NCI-H345 treated with DMSO at 0.1 percent for 48 hours (cell line): ENCODE measurements around the gene DUOXA2.
"Not testable (repeated sequence)": the region's sequence is repeated elsewhere in the genome, so short reads cannot be mapped to it uniquely, and the experiment has no call there.

Experiments used
- DNase-seq: peaks from one replicate; lab custom pipeline; 2025; ENCODE audit not compliant: unreplicated experiment; lab: John Stamatoyannopoulos, UW

DUOXA2 gene

GRCh38 chr15:45114076-45114750 is at the start of gene DUOXA2, which contains the start of gene DUOX2:
DUOXA2 (plus strand) TSS chr15:45114326; CDS start chr15:45114606, 280 bp downstream.
DUOX2 (minus strand) TSS chr15:45114172; CDS start chr15:45113411, 761 bp downstream.
- no peak for DNase-seq

GRCh38 chr15:45064386-45064785 is 49.7 kb upstream of the DUOXA2 start:
- DNase-seq: no peak

DNA sequence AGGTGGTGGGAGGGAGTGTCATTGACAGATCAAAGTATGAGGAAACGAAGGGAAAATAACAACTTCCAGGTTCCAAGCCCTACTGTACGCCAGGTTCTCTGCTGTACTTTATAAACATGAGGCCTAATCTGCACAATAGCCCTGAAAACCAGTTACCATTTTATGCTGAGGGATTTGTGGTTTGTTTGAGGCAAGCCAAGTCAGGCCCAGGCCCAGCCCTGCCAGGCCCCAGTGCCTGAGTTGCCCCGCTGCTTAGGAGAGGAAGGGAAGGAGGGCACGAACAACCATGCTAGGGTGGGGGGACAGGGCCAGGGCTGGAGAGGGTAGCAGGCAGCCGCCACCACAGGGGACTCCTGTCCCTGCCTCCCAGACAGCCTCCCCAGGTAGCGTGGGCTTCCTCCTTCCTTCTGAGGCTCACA is 44.2 kb upstream of the DUOXA2 start:
- not testable (repeated sequence) for DNase-seq

GRCh38 chr15:45073602-45074001 is 40.5 kb upstream of the DUOXA2 start:
- DNase-seq: not testable (repeated sequence)

DNA sequence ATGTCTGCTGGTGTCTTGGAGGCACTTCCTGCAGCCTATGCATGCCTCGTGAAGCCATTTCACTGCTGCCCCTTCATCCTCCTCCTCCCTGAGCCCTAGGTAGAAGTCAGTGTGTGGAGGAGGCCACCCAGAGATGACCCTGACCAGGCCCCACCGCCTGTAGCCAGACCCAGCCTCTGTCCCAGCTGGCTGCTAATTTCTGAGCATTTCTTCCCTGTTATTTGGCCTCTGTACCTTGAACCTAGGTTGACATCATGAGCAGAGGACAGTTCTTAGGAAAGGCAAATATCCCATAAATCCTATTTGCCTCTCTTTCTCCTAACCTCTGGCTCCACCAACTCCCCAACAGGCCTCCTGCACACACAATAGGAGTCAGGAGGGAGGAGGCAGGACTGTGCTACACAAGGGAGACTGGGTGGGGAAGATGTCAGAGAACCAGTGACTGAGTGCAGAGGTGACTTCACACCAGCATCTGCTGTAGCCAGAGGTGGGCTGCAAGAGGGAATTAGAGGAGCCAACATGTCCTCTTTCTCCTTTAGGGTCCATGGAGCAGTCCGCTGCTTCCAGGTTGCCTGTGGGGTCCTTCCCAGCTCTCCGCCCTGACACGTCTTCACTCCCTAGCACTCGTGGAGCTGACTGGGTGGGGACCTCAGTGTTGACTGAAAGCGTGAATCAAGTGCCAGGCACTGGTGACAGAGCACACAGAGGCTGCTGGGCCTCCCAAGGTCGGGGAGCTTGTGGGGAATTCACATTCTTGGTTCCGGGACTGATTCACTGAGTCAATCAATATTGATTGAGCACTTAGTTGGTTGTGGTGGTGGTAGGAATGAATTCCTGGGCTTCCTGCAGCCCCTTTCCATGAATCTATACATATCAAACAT is 38.4 kb upstream of the DUOXA2 start:
- not testable (repeated sequence) for DNase-seq

DNA sequence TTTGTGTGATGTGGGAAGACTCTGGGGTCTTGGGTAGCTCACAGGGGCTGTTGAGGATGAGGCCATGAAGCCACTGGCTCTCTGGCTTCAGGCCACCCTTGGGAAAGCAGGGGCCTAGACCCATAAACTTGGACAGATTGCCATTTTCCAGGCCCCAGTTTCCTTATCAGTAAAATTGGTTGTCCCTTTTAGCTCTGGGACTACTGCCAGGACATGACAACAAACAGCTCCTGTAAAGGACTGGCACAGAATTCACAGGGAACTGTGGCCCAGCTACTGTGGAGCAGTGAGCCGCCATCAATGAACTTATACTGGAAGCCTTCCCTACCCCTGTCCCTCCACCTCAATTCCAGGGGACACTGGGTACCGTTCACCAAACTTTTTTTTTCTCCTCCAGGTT is 36.7 kb upstream of the DUOXA2 start:
- not testable (repeated sequence) for DNase-seq

DNA sequence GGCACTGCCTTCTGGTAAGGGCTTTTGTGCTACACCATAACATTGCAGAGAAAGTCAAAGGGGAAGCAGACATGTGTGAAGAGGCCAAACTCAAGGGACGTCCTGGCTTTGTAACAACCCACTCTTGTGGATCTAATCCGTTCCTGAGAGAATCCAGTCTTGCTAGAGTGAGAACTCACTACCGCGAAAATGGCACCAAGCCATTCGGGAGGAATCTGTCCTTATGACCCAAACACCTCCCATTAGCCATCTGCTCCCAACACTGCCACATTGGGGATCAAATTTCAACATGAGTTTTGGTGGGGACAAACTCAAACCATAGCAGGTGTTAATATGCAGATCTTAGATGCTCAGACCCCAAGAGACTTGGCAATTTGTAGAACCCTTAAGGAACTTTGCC is 34.9 kb upstream of the DUOXA2 start:
- DNase-seq: not testable (repeated sequence)

DNA sequence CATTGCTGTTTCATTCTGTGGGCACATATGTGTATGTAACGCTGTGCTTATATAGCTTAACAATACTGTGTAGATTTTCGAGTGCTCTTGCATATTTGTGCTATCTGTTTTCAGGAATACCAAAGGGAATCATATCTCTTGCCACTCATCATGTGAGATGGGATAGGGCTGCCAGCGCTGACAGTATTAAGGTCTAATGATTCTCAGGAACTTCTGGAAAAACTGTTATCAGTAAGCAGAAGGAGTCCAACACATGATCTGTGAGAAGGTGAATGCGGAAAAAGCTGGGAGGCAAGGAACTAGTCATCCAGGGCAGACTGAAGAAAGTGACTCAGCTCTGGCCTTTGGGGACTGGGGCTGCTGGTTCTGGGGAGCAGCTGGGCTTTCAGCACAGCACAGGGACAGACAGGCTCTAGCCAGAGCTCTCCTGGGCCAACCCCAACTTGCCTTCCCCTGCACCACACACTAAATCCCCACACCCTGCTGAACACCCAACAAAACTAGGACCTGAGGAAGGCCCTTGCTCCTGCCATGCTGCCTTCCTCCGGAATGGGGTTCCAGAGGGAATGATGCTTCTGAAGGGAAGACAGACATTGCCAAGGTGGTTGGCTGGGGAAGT is 34.4 kb upstream of the DUOXA2 start:
- DNase-seq: not testable (repeated sequence)

DNA sequence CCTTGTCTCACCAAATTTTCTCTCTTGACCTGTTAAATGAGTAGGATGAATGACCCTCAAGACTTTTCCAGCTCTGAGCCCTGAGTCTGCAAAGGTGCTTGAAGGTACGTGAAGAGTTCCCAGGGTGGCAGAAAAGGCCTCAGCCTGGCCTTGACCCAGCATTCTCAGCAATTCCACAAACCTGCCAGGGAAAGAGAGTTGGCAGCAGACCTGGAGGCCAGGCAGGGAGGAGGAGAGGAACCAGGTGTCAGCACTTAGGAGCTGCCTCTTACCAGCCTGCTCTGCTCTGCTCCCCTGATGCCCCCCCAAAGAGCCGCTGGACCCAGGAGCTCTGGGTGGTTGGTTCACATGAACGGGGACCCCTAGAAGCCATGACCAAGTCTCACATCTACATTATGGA is 33.5 kb upstream of the DUOXA2 start:
- not testable (repeated sequence) for DNase-seq

DNA sequence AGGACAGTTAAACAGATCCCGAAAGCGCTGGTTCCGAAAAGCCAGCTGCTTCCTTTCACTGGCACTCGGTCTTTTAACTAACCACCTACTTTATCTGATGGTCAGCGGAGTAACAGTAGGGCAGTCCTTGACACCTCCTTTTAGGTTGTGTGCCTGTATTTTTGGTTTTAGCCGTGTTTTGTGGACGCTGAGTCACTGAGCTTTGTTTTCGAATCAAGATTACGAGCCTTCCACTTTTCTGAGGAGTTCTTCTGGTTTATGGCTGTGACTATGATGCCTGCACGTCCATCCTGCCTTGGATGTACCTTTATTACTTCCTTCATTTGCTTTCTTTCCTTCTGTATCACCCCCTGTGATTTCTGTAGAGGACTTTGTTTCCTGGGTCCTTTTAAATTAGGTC is 31.7 kb upstream of the DUOXA2 start:
- DNase-seq: not testable (repeated sequence)

DNA sequence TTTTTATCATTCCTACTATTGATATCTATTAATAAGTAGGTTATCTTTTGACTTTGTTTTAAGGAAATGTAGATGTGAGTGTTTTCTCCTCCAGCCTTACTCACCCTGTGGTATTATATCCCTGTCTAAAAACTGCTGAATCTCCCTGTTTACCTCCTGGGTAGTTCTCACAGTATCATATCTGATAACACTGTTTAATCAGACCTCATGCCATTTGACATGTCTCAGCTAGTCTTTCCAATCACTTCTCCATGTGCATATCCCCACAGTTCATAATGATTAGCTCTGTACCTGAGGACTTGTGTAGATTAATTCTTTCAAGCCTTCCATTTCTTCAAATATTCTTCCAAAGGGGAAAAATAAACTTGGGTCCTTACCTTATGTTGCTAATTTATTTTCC is 30.9 kb upstream of the DUOXA2 start:
- no peak for DNase-seq

GRCh38 chr15:45084163-45084562 is 30.0 kb upstream of the DUOXA2 start:
- DNase-seq: no peak

DNA sequence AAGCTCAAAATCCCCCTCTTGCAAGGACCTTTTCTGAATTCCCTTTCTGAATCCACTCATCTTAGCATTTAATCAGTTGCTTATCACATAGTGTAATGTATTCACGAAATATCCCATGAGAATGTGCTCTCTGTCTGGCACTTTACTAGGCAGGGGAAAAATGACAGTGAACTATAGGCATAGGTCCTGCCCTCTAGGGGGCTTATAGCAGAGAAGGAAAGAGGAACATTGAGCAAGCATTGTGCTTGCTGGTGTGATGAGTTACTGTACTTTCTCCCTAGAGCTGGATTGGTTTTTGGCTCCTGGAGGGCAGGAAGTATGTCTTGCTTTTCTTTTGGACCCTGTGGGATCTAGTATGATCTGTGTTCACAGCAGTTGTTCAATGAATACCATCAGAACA is 26.6 kb upstream of the DUOXA2 start:
- no peak for DNase-seq

DNA sequence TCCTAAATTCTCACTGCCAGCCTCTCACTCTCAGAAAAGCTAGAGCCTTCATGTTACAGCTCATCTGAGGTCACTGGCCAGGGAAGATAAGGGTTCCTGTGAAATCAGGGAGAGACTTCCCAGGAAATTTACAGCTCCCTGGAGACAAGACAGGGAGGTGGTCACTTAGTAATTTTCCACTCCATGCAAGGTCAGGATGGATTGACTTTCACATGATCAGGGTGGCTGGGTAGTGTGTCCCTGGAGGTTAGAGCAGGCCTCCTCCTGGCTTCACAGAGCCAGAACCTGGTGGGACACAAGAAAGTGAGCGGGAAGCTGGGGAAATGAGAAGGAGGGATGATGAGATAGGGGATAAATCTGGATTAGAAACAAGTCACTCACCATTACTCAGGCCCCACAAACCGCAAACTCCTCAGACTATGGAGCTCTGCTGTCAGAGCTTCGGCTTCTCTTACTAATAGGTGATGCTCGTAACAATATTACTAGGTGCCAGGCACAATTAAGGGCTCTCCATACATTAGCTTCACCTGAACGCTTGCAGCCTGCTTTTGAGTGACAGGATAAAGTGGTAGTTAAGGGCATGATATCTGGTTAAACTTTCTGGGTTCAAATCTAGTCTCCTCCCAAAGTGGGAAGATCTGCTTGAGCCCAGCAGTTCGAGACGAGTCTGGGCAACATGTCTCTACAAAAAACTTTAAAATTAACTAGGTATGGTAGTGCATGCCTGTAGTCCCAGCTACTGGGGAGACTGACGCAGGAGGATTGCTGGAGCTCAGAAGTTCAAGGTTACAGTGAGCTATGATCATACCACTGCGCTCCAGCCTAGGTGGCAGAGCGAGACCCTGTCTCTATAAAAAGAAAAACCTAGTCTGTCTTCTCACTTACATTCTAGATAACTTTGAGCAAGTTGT is 25.1 kb upstream of the DUOXA2 start:
- DNase-seq: no peak

DNA sequence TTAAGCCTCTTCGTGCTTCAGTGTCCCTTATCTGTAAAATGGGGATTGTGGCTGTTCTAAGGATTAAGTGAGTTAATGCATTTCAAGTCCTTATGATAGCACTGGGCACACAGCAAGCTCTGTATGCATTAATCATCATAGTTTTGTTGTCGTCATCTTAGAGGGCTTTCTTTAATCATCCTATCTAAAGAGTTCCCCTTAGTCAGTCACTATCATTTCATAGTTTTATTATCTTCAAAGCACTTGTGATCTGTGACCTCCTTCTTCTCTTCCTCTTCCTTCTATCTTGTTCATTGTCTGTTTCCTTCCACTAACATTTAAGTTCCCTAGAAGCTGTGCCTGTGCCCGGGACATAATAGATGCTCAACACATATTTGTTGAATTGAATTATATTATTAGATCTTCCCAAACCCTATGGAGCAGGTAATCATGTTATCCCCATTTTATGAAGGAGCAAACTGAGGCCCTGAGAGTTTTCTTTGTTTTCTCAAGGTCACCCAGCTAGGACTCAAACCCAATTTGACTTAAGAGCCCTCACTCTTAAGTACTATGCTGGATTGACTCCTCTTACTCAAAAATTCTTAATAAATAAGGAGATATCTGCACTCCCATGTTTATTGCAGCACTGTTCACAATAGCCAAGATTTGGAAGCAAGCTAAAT is 24.3 kb upstream of the DUOXA2 start:
- DNase-seq: no peak

GRCh38 chr15:45091161-45091560 is 23.0 kb upstream of the DUOXA2 start:
- DNase-seq: no peak

- DNase-seq: no peak
Observed at GRCh38 chr15:45091576-45091975, 22.6 kb upstream of the DUOXA2 start.

DNA sequence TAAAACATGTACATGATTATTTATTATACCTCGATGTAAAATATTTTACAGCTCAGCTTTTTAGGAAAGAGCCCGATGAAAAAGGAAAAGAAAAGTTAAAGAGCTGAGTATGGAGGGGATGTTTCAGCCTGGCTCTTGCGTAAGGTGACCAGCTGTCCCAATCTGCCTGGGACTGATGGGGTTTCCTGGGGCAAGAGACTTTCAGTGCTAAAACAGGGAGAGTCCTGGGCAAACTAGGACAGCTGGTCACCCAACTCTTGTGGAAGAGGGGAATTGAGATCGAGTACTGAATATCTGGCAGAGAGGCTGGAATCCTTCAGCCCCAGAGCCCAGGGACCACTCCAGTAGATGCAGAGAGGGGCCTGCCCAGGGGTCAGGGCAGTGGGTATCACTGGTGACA is 21.1 kb upstream of the DUOXA2 start:
- DNase-seq: no peak

- no peak for DNase-seq
Observed at GRCh38 chr15:45093622-45094357, 20.3 kb upstream of the DUOXA2 start.
